Left cardiac atrium (tissue), 4 donors: ENCODE results near the gene COLEC11. TPM values are rescaled to one million over a fixed set of nuclear protein-coding genes. Genes with fewer than 3 reads are reported as not detected.

Experiments used
- ATAC-seq, 2 donors: fragments of 200-7000 bp; cut with Tn5 transposase; one replicate each; pipeline ENCODE4 v1.9.1; 2020; ENCODE audit warnings: mild to moderate bottlenecking in 2 of 2, moderate library complexity in 2 of 2
- DNase-seq: peaks from one replicate; pipeline ENCODE4 v3.0.0-alpha.2; 2020
- intact Hi-C, 2 donors: fragments of 100-400 bp; cut with DNase I; formaldehyde crosslinking; loops; one replicate each; pipeline versions ENCODE4 v1.14.1 to v1.15.1; 2022 to 2023
- total RNA-seq, 2 donors: library from RNA; stranded (reverse); fragmentation: NEBNext Ultra II Directional; extraction: Animal tissue kit (Norgen Biotek cat#: 25700); gene quantifications; one replicate each; pipeline ENCODE4 v1.2.1, GENCODE V29; 2021
- donor health status: DM: no; HTN: yes; CAD: no.
- donor health status: DM: no; HTN: yes; CAD: no; lungs with severe emphysema.
- donor health status: DM: yes; HTN: yes; CAD: no.
- donor health status: Dilated cardiomyopathy.

Gene COLEC11
- total RNA-seq, 2 donors from 2014 or later = 3.3 to 25.0 TPM

GRCh38 chr2:3643371-3644245 lies 48.7 kb downstream of the COLEC11 start:
- DNase-seq (no peak), ATAC-seq (no peak)
- intact Hi-C loops = loop anchor here in 1 of 2 donors (10.0 kb wide), 1 partner anchor 49 kb away; the partner anchor contains the start of gene COLEC11

GRCh38 chr2:3644246-3644525 lies 49.3 kb downstream of the COLEC11 start:
- DNase-seq = no peak
- intact Hi-C loops = loop anchor here in 1 of 2 donors (10.0 kb wide), 1 partner anchor 49 kb away; the partner anchor contains the start of gene COLEC11
- no peak for ATAC-seq

- no peak for ATAC-seq
- no peak for DNase-seq
- intact Hi-C loops = loop anchor here in 1 of 2 donors (10.0 kb wide), 1 partner anchor 50 kb away; the partner anchor contains the start of gene COLEC11
Measured at GRCh38 chr2:3644891-3645605, 50.1 kb downstream of the COLEC11 start.

- ATAC-seq = no peak
- no peak for DNase-seq
- intact Hi-C loops = loop anchor here in 1 of 2 donors (10.0 kb wide), 1 partner anchor 51 kb away; the partner anchor contains the start of gene COLEC11
Measured at GRCh38 chr2:3645745-3646389, 51.0 kb downstream of the COLEC11 start.

GRCh38 chr2:3646446-3646845 lies 51.5 kb downstream of the COLEC11 start:
- intact Hi-C loops = loop anchor here in 1 of 2 donors (10.0 kb wide), 1 partner anchor 52 kb away; the partner anchor contains the start of gene COLEC11
- ATAC-seq (no peak), DNase-seq (no peak)

GRCh38 chr2:3647246-3647645 lies 52.3 kb downstream of the COLEC11 start:
- ATAC-seq = no peak
- no peak for DNase-seq
- intact Hi-C loops = loop anchor here in 1 of 2 donors (10.0 kb wide), 1 partner anchor 52 kb away; the partner anchor contains the start of gene COLEC11

- ATAC-seq (no peak), DNase-seq (no peak)
- intact Hi-C loops = loop anchor here in 1 of 2 donors (10.0 kb wide), 1 partner anchor 53 kb away; the partner anchor contains the start of gene COLEC11
Measured at GRCh38 chr2:3647831-3648651, 53.1 kb downstream of the COLEC11 start.

- no peak for DNase-seq
- ATAC-seq = no peak
- intact Hi-C loops = loop anchor here in 1 of 2 donors (10.0 kb wide), 1 partner anchor 54 kb away; the partner anchor contains the start of gene COLEC11
Measured at GRCh38 chr2:3648652-3649177, 53.8 kb downstream of the COLEC11 start.

- ATAC-seq (no peak), DNase-seq (no peak)
- intact Hi-C loops = loop anchor here in 1 of 2 donors (10.0 kb wide), 1 partner anchor 55 kb away; the partner anchor contains the start of gene COLEC11
Measured at GRCh38 chr2:3649581-3649980, 54.7 kb downstream of the COLEC11 start.

GRCh38 chr2:3650140-3650920 lies 55.4 kb downstream of the COLEC11 start:
- ATAC-seq = no peak
- intact Hi-C loops = loop anchor here (5.0 kb wide), 2 partner anchors 53 to 228 kb away; partner anchors contain the start of gene COLEC11 (in 1 of the 2)
- DNase-seq = no peak

GRCh38 chr2:3651691-3652648 lies 57.1 kb downstream of the COLEC11 start:
- ATAC-seq (peak; percentile 58 to 68), DNase-seq (peak; percentile 51)
- intact Hi-C loops = loop anchor here (5.0 kb wide), 2 partner anchors 55 to 230 kb away; partner anchors contain the start of gene COLEC11 (in 1 of the 2)

GRCh38 chr2:3652896-3653625 lies 58.1 kb downstream of the COLEC11 start:
- intact Hi-C loops = loop anchor here (5.0 kb wide), 2 partner anchors 56 to 231 kb away; partner anchors contain the start of gene COLEC11 (in 1 of the 2)
- ATAC-seq (no peak), DNase-seq (no peak)

GRCh38 chr2:3654011-3654410 lies 59.1 kb downstream of the COLEC11 start:
- intact Hi-C loops = loop anchor here (5.0 kb wide), 2 partner anchors 57 to 232 kb away; partner anchors contain the start of gene COLEC11 (in 1 of the 2)
- no peak for ATAC-seq
- no peak for DNase-seq

GRCh38 chr2:3654531-3655225 lies 59.8 kb downstream of the COLEC11 start:
- no peak for ATAC-seq
- intact Hi-C loops = loop anchor here (5.0 kb wide), 2 partner anchors 57 to 232 kb away; partner anchors contain the start of gene COLEC11 (in 1 of the 2)
- DNase-seq = no peak
